ENCODE results near the gene MAP2. TPM values are rescaled to one million over a fixed set of nuclear protein-coding genes. Genes with fewer than 3 reads are reported as not detected.

MAP2 gene
- total and polyA plus RNA-seq, 7 donors: 0.72 to 6.5 (median 1.8) TPM

DNA sequence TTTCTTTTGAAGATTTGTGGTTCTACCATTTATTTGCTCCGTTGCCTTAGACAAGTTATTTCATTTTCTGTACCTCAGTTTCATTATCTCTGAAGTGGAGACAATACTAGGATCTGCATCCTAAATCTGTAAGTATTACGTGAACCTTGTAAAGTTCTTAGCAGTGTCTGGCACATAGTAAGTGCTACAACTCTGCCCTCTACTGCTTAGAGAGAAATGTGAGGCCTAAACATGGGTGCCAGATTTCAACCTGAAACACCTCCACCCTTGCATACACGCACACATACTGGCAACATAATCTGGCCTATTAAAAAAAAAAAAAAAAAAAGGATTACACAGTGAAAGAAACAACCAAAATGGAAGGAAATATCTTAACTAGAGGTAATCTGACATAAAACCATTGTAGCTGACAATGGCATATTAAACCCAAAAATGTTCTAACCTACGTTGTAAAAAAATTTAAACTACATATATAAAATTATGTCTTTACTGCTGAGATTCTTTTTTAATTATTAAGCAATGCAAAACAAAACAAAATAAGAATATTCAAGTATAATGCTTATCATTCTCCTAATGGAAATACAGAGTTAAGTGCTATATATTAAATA is 132.6 kb downstream of the MAP2 start:
- no peak for ATAC-seq
- Histone ChIP-seq H3K9me3 (no peaks in the 10 kb centered on the region), H3K4me3 (no peak overlapping the region), H3K36me3 (ENCODE audit: insufficient read depth in 1 of 2, low read depth in 1 of 2) (no peaks in the 10 kb centered on the region), H3K27ac (no peak overlapping the region), H3K27me3 (ENCODE audit: insufficient read depth in 3 of 3, low read length in 2 of 3) (no peaks in the 10 kb centered on the region), H3K4me1 (no peaks in the 10 kb centered on the region)
- intact Hi-C loops (cut with DNase I): loop anchor here in 1 of 2 donors (5.0 to 10.0 kb wide), 2 partner anchors 134 to 222 kb away; partner anchors contain the start of gene MAP2
- TF ChIP-seq, protein P1, sequence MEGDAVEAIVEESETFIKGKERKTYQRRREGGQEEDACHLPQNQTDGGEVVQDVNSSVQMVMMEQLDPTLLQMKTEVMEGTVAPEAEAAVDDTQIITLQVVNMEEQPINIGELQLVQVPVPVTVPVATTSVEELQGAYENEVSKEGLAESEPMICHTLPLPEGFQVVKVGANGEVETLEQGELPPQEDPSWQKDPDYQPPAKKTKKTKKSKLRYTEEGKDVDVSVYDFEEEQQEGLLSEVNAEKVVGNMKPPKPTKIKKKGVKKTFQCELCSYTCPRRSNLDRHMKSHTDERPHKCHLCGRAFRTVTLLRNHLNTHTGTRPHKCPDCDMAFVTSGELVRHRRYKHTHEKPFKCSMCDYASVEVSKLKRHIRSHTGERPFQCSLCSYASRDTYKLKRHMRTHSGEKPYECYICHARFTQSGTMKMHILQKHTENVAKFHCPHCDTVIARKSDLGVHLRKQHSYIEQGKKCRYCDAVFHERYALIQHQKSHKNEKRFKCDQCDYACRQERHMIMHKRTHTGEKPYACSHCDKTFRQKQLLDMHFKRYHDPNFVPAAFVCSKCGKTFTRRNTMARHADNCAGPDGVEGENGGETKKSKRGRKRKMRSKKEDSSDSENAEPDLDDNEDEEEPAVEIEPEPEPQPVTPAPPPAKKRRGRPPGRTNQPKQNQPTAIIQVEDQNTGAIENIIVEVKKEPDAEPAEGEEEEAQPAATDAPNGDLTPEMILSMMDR (IDR thresholded peaks at IDR 0.05): peak; percentile 31
- WGBS, 3 donors: 71 to 73% (median 72%) methylated on average over 4 of the region's 4 CpGs
- DNase-seq: no peak

DNA sequence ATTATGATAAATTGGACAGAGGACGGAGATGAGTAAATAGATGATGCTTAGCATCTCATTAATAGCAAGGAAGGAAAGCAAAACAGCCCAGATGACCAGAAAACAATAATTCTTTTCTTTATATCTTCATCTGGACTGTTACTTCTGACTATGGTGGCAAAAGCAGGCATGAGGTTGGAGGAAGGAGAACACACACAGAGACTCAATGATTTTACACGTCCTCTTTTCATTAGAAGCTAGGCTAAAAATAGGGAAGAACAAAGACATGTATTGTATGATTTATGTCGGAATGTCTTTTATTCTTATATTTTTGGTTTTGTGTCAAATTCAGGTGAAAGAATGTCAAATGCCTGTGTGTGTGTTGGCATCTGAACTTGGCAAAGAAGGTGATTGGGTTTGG is 137.1 kb downstream of the MAP2 start:
- H3K9me3 ChIP-seq: no peaks in the 10 kb centered on the region
- no peak overlapping the region for H3K4me3 ChIP-seq
- ATAC-seq: no peak
- no peak overlapping the region for H3K27ac ChIP-seq
- intact Hi-C loops (cut with DNase I): no loop called here
- no peaks in the 10 kb centered on the region for H3K4me1 ChIP-seq
- WGBS, 3 donors: 85 to 88% (median 88%) methylated on average over 3 of the region's 3 CpGs
- H3K36me3 ChIP-seq (ENCODE audit: insufficient read depth in 1 of 2, low read depth in 1 of 2): no peaks in the 10 kb centered on the region
- DNase-seq: no peak
- no peaks in the 10 kb centered on the region for H3K27me3 ChIP-seq (ENCODE audit: insufficient read depth in 3 of 3, low read length in 2 of 3)
- TF ChIP-seq, protein P1 (IDR thresholded peaks at IDR 0.05): no peak

DNA sequence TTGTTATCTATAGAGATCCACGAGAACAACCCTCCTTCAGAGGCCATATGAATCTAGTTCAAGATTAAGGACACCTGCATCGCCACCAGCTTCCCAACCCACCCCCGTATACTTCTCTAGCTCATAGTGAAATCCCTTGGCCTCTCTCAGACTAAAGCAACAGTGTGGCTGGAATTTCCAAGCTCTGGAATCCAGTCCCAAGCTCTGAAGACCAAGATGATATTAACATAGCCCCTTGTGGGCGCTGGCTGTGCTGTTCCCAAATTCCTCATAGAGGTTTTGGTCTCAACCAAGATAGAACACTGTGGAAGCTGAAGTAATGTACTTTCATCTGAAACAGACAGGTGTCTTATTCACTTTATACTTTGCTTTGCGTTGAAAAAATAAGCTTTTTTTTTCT is 139.6 kb downstream of the MAP2 start:
- WGBS, 3 donors: 77 to 94% (median 93%) methylated on average over 5 of the region's 5 CpGs

DNA sequence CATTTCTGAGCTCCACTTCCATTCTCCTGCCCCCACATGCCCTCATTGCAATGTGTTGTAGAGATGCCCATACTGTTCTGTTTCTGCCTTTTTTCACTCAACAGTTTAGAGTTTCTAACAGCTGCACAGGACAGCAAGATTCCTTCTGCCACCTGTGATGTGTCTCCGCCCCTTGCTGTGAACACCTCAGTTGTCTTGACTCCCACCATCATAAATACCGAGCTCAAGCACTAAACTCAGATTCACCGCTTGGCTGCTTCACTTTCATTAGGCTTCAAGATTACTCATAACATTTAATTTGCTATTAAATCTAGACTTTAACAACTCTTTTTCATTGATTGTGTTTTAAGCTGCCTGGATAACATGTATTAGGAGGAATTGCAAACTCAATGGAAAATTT is 141.0 kb downstream of the MAP2 start:
- ATAC-seq (no peak), DNase-seq (no peak)
- Histone ChIP-seq H3K9me3 (no peaks in the 10 kb centered on the region), H3K4me3 (no peak overlapping the region), H3K27ac (no peak overlapping the region), H3K36me3 (ENCODE audit: insufficient read depth in 1 of 2, low read depth in 1 of 2) (no peaks in the 10 kb centered on the region), H3K4me1 (no peaks in the 10 kb centered on the region), H3K27me3 (ENCODE audit: insufficient read depth in 3 of 3, low read length in 2 of 3) (no peaks in the 10 kb centered on the region)
- intact Hi-C loops (cut with DNase I): no loop called here
- 84 to 92% (median 90%) methylated on average over 3 of the region's 3 CpGs for WGBS, 3 donors
- TF ChIP-seq, protein P1 (IDR thresholded peaks at IDR 0.05): no peak

More for the DNA sequence above, 139.6 kb downstream of the MAP2 start:
- H3K4me3 ChIP-seq: no peak overlapping the region
- no peaks in the 10 kb centered on the region for H3K36me3 ChIP-seq (ENCODE audit: insufficient read depth in 1 of 2, low read depth in 1 of 2)
- no peak for ATAC-seq
- no peaks in the 10 kb centered on the region for H3K4me1 ChIP-seq
- intact Hi-C loops (cut with DNase I): no loop called here
- no peak overlapping the region for H3K27ac ChIP-seq
- DNase-seq: no peak
- H3K27me3 ChIP-seq (ENCODE audit: insufficient read depth in 3 of 3, low read length in 2 of 3): no peaks in the 10 kb centered on the region
- TF ChIP-seq, protein P1 (IDR thresholded peaks at IDR 0.05): no peak
- H3K9me3 ChIP-seq: no peaks in the 10 kb centered on the region

Measured in psoas muscle (tissue), 8 donors.